Measurements from ENCODE around the gene FHAD1. TPM values are rescaled to one million over a fixed set of nuclear protein-coding genes. Genes with fewer than 3 reads are reported as not detected.
"Not testable (repeated sequence)": the region's sequence is repeated elsewhere in the genome, so short reads cannot be mapped to it uniquely, and the experiment has no call there.

FHAD1 gene
- total and polyA plus RNA-seq, 2 donors (not counting 3 experiments of a cell fraction or from before 2014, with no cell fraction given) = 0.04 to 0.69 TPM

- Histone ChIP-seq H3K9me3 (replicated peaks; ENCODE audit: control insufficient read depth, insufficient read depth, low read length) (no peaks in the 10 kb centered on the region), H3K27ac (ENCODE audit: insufficient read depth, low read depth, low read length) (no peak overlapping the region), H3K9ac (replicated peaks; ENCODE audit: extremely low read depth, insufficient read depth, low read length) (no peak overlapping the region), H3K4me1 (ENCODE audit: control insufficient read depth, extremely low read depth, insufficient read depth, low read length) (no peaks in the 10 kb centered on the region), H3K4me3 (replicated peaks in 1 of 3; ENCODE audit: insufficient read depth in 1 of 3, low read depth in 1 of 3, low read length in 3 of 3) (no peak overlapping the region), H3K9me1 (replicated peaks; ENCODE audit: control insufficient read depth, extremely low read depth, insufficient read depth, low read length) (no peaks in the 10 kb centered on the region), H3K27me3 (ENCODE audit: control insufficient read depth in 2 of 2, insufficient read depth in 2 of 2, low read length in 2 of 2) (no peaks in the 10 kb centered on the region), H2AFZ (ENCODE audit: low read depth, low read length) (no peak overlapping the region), H3K36me3 (ENCODE audit: control insufficient read depth in 2 of 2, extremely low read depth in 1 of 2, insufficient read depth in 2 of 2, low read length in 2 of 2) (peaks cover 9 to 18% of the 10 kb centered on the region in 2 experiments), H3K79me2 (ENCODE audit: control insufficient read depth, insufficient read depth, low read length) (peaks cover 25% of the 10 kb centered on the region), H3K4me2 (ENCODE audit: insufficient read depth, low read length) (no peak overlapping the region), H4K20me1 (replicated peaks; ENCODE audit: control insufficient read depth, extremely low read depth, insufficient read depth, low read length) (no peaks in the 10 kb centered on the region)
- dilution Hi-C loops (cut with MboI; ENCODE audit: extremely low pct_ligation_motif_present, low sequenced_read_pairs) (no loop called here), intact Hi-C loops (cut with micrococcal nuclease) (no loop called here)
- FAIRE-seq (no peak), DNase-seq (ENCODE audit: low read depth, low spot score) (no peak)
- ChIA-PET CTCF (interaction anchor here (1.4 to 13.1 kb wide), 3 partner anchors 8 to 104 kb away, joined by 6 to 332 read pairs (median 6); no protein-coding TSS in a partner anchor), POLR2A (no interaction called here)
- no TSS peak for BruUV-seq (replicated peaks)
- TF ChIP-seq JUN (IDR thresholded peaks at IDR 0.05; ENCODE audit: borderline replicate concordance, insufficient read depth, insufficient read length, low read depth) (no peak), CTCF (IDR thresholded peaks at IDR 0.05; ENCODE audit: extremely low read depth in 1 of 2, insufficient read depth in 1 of 2, low read depth in 1 of 2, low read length in 2 of 2) (no peak), EZH2 (IDR thresholded peaks at IDR 0.05; ENCODE audit: borderline replicate concordance, low read depth, low read length, severe bottlenecking) (no peak), MYC (IDR thresholded peaks at IDR 0.05; ENCODE audit: low read depth, low read length) (no peak), FOS (IDR thresholded peaks at IDR 0.05; ENCODE audit: borderline replicate concordance, insufficient read depth, low read length) (no peak), GATA2 (IDR thresholded peaks at IDR 0.05; ENCODE audit: insufficient read depth, insufficient read length, low read depth, low read length) (no peak), POLR2A (IDR thresholded peaks at IDR 0.05; ENCODE audit: low read depth, low read length) (no peak), MAX (IDR thresholded peaks at IDR 0.05; ENCODE audit: insufficient read depth, insufficient read length) (no peak), POLR2AphosphoS5 (IDR thresholded peaks at IDR 0.05; ENCODE audit: insufficient read depth, low read depth, low read length) (no peak)
These were observed 180.2 kb downstream of the FHAD1 start for GRCh38 chr1:15427280-15427666.

GRCh38 chr1:15428252-15428651, 181.2 kb downstream of the FHAD1 start:
- H3K4me1 ChIP-seq (ENCODE audit: control insufficient read depth, extremely low read depth, insufficient read depth, low read length); H3K9ac ChIP-seq (replicated peaks; ENCODE audit: extremely low read depth, insufficient read depth, low read length); POLR2A ChIA-PET; FAIRE-seq; H3K4me2 ChIP-seq (ENCODE audit: insufficient read depth, low read length); H3K27ac ChIP-seq (ENCODE audit: insufficient read depth, low read depth, low read length); H3K27me3 ChIP-seq (ENCODE audit: control insufficient read depth in 2 of 2, insufficient read depth in 2 of 2, low read length in 2 of 2); H4K20me1 ChIP-seq (replicated peaks; ENCODE audit: control insufficient read depth, extremely low read depth, insufficient read depth, low read length); dilution Hi-C loops (cut with MboI; ENCODE audit: extremely low pct_ligation_motif_present, low sequenced_read_pairs); H3K9me3 ChIP-seq (replicated peaks; ENCODE audit: control insufficient read depth, insufficient read depth, low read length); DNase-seq (ENCODE audit: low read depth, low spot score); H3K9me1 ChIP-seq (replicated peaks; ENCODE audit: control insufficient read depth, extremely low read depth, insufficient read depth, low read length); H2AFZ ChIP-seq (ENCODE audit: low read depth, low read length); intact Hi-C loops (cut with micrococcal nuclease); H3K4me3 ChIP-seq (replicated peaks in 1 of 3; ENCODE audit: insufficient read depth in 1 of 3, low read depth in 1 of 3, low read length in 3 of 3); BruUV-seq (replicated peaks): not testable (repeated sequence)
- H3K79me2 ChIP-seq (ENCODE audit: control insufficient read depth, insufficient read depth, low read length) = peaks cover 20% of the 10 kb centered on the region
- H3K36me3 ChIP-seq (ENCODE audit: control insufficient read depth in 2 of 2, extremely low read depth in 1 of 2, insufficient read depth in 2 of 2, low read length in 2 of 2) = peaks cover 9 to 18% of the 10 kb centered on the region in 2 experiments
- CTCF ChIA-PET = interaction anchor here (1.4 to 13.1 kb wide), 3 partner anchors 9 to 104 kb away, joined by 6 to 332 read pairs (median 6); no protein-coding TSS in a partner anchor

Measured in endothelial cell of umbilical vein (primary cell).